Measurements from ENCODE around the gene ITPR2.
"Not testable (repeated sequence)": the region's sequence is repeated elsewhere in the genome, so short reads cannot be mapped to it uniquely, and the experiment has no call there.

The ITPR2 gene

GRCh38 chr12:26700430-26700829 lies 132.6 kb downstream of the ITPR2 start:
- no peak for DNase-seq (ENCODE audit: low spot score)

- DNase-seq (ENCODE audit: low spot score) = no peak
Observed at GRCh38 chr12:26699237-26699636, 133.8 kb downstream of the ITPR2 start.

- no peak for DNase-seq (ENCODE audit: low spot score)
Observed at GRCh38 chr12:26698186-26698585, 134.8 kb downstream of the ITPR2 start.

DNA sequence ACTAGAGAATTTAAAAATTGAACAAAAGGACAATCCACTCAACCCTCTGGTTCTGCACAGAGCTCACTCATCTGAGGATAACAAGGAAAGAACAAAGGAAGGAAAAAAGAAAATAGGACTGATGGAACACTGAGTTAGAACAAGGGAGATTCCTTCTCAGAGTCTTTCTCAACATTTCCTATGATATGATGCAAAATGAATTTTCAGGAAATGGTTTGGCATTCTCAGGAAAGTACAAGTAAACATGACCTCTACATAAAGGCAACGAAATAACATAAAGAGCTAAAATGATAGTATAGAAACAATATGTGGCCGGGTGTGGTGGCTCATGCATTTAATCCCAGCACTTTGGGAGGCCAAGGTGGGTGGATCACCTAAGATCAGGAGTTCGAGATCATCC lies 135.8 kb downstream of the ITPR2 start:
- DNase-seq (ENCODE audit: low spot score) = no peak

GRCh38 chr12:26696613-26697092 lies 136.3 kb downstream of the ITPR2 start:
- DNase-seq (ENCODE audit: low spot score) = no peak

GRCh38 chr12:26696048-26696612 lies 136.9 kb downstream of the ITPR2 start:
- no peak for DNase-seq (ENCODE audit: low spot score)

GRCh38 chr12:26694402-26694801 lies 138.6 kb downstream of the ITPR2 start:
- DNase-seq (ENCODE audit: low spot score) = no peak

GRCh38 chr12:26692407-26692806 lies 140.6 kb downstream of the ITPR2 start:
- DNase-seq (ENCODE audit: low spot score) = no peak

DNA sequence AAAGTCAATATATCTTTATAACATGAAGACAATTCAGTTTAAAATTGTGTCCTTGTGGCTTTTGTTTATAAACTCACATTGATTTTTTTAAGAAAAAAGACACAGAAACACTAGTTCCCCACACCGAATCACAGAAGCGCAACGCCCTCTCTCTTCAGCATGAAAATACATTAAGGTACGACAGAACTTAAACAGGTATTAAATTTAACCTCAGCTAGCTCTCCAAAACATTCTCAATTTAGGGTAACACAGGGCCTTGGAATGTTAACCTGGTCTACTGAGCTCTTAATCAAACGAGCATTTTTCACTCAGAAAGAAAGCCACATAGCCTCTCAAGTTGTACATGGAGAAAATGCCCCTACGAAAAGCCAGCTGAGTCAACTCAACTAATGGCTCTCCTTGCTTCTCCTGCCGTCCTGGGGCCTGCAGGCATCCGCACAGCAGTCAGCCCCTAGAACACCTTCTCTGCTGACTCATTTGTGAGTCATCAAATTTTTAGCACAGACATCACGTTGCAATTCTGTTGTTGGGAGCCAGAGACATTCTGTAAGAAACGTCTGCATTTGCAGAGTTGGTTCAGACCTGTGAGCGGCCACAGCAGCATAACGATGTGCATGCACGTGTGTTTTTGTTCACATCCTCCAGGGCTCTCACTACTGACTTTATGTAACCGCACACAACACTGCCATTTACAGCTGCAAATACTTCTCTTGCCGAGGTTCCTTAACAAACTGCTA lies 141.6 kb downstream of the ITPR2 start:
- DNase-seq (ENCODE audit: low spot score) = peak; percentile 59

GRCh38 chr12:26690601-26691000 lies 142.4 kb downstream of the ITPR2 start:
- no peak for DNase-seq (ENCODE audit: low spot score)

DNA sequence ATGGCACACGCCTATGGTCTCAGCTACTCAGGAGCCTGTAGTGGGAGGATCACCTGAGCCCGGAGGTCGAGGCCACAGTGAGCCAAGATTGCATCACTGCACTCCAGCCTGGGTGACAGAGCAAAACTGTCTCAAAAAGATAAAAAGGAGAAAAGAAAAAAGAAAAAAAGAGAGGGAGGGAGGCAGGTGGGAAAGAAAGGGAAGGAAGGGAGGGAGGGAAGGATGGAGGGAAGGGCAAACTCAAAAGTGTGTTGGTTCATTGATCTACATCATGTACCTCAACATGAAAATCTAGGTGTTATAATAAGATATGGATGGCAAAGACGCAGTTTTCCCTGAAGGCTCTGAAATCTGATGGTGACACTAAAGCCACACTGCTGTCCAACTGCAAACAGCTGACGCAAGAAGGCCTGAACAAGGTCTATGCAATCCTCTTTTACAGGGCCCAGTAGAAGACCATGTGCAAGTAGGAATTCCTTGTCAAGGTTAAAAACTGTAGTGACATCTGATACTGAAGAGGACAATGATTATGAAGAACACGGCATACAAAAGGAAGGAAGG lies 143.6 kb downstream of the ITPR2 start:
- DNase-seq (ENCODE audit: low spot score) = no peak

GRCh38 chr12:26688344-26688904 lies 144.6 kb downstream of the ITPR2 start:
- no peak for DNase-seq (ENCODE audit: low spot score)

- DNase-seq (ENCODE audit: low spot score) = no peak
Observed at GRCh38 chr12:26686408-26686807, 146.6 kb downstream of the ITPR2 start.

- no peak for DNase-seq (ENCODE audit: low spot score)
Observed at GRCh38 chr12:26684101-26684500, 148.9 kb downstream of the ITPR2 start.

GRCh38 chr12:26683443-26683842 lies 149.6 kb downstream of the ITPR2 start:
- no peak for DNase-seq (ENCODE audit: low spot score)

DNA sequence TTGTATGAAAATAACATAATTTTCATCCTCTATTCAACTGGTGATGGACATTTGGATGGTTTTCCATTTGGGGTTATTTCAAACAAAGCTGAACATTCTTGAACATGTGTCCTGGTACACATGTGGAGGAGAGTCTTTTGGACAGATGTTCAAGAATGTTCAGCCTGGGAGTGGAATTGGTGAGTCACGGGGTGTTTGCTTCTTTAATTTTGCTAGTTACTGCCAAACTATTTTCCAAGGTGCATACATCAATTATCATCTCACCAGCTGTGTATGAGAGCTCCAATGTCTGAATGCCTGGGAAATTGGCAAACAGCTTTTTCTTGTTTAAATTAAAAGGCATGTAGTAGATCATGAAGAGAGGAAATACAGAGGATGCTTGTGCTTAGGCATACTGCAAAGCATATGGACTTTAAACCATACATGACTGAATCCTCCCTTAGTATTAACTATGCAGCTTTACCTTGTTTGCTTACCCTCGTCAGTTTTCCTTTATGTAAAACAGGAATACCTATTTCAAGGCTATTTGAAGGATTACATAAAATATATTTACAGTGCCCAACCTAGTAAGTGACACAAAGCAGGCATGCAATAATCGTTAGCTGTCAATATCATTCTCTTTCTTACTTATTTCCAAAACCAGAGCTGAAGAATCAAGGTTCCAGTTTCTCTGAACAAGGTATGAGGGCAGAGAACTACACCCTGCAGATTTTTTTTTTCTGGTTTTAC lies 152.1 kb downstream of the ITPR2 start:
- no peak for DNase-seq (ENCODE audit: low spot score)

DNA sequence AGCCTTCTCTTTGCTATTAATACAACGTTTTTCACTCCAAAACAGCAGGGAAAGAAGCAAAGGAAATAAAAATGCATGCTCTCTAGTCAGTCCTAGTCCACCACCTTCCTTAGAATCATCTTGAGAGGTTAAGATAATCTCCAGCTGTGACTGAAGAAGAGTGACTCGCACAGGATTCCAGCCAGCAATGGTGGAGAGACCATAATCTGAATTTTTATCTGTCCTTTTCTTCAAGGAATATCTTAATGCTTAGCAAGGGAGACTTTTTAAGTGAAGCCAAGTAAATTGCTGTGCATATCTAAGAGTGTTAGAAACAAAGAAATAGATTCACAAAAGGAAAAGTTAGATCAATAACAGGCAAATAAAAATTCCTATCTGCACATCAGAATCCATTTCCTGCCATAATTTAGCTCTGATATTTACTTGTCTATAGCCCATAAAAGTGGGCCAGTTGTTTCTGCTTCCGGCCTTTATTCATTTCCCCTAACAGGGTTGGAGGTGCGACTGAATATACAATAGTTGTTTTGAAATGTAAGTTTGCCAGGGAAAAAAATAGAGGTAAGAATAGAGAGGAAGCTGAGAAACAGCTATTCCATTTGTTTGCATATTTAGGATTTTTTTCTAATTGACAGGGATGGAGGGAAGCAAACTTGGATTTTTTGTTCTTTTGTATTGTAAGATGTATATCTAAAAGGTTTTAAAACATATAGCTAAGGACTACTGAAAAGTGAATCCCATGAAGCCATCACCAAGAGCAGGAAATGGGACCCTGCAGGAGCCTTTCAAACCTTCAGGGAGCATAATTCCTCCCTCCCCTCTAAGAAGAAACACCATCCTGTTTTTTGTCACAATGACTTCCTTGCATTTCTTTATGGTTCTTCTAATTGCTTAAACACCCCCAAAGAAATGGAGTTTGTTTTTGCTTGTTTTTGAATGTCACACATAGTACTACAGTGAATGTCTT lies 154.0 kb downstream of the ITPR2 start:
- no peak for DNase-seq (ENCODE audit: low spot score)

- DNase-seq (ENCODE audit: low spot score) = not testable (repeated sequence)
Observed at GRCh38 chr12:26671487-26671886, 161.5 kb downstream of the ITPR2 start.

- no peak for DNase-seq (ENCODE audit: low spot score)
Observed at GRCh38 chr12:26668847-26669246, 164.1 kb downstream of the ITPR2 start.

- DNase-seq (ENCODE audit: low spot score) = no peak
Observed at GRCh38 chr12:26668230-26668629, 164.8 kb downstream of the ITPR2 start.

DNA sequence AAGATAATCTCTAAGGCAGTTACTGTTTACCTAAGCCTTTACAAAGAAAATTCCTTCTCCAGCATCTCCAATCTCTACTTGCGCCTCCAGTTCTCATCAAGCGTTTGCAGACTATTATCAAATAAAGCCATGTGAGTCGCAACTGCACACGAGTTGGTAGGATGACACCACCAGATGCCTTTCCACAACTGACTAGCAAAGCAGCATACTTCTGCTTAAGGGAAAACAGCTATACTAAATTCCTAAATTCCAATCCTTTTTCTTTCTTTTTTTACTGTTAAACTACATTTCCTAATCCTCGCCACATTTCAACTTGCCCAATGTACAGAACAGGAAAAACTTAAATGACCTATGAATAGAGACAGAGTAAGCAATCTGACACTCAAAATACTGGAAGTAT lies 166.7 kb downstream of the ITPR2 start:
- DNase-seq (ENCODE audit: low spot score) = no peak

Data from Ammon's horn (tissue), 1 donor.